ENCODE measurements around the gene PIK3C2B.

PIK3C2B gene

DNA sequence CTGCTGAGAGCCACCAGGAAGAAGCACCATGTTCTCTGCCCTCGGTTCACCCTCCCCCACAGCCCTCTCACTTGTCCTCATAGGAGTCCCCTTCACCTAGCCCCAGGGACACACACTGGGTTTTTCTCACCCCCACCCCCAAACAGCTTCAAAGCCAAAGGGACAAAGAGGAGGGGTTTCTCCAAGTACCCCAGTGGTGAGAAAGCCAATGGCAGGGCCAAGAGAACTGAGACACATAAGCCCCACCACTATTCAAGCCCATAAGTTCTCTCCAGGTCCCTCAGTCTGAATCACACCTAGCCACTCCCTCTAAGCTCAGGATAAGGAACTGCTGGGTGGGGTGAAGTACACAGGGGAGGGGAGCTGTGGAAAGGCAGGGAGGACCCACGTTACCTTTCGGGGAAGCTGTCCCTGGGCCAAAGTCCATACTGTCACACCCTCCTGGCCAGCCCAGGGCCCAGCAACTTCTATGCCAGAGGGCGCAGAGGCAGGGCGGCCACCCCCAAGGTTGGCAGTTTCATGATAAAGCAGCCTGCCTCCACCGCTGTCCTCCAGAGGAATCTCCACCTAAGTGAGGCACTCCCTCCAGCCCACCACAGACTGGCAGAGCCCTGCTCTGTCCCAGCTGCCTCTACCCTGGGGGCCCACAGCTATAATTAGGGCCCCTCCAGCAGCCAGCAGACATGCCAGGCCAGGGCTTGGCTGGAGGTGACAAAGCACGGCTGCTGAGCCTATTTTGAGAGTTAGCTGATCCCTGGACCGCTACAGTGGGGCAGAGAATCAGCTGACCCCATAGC is 43.9 kb downstream of the PIK3C2B start:
- H3K4me1 Mint-ChIP-seq, result peaks cover 52% of the 10 kb centered on the region
- no peak overlapping the region for H3K27ac Mint-ChIP-seq
- no peaks in the 10 kb centered on the region for H3K27me3 Mint-ChIP-seq
- DNase-seq (no peak), ATAC-seq (no peak)
- no peak overlapping the region for H3K4me3 Mint-ChIP-seq
- H3K36me3 Mint-ChIP-seq (ENCODE audit: low read depth), result peaks cover 22% of the 10 kb centered on the region
- no peaks in the 10 kb centered on the region for H3K9me3 Mint-ChIP-seq

DNA sequence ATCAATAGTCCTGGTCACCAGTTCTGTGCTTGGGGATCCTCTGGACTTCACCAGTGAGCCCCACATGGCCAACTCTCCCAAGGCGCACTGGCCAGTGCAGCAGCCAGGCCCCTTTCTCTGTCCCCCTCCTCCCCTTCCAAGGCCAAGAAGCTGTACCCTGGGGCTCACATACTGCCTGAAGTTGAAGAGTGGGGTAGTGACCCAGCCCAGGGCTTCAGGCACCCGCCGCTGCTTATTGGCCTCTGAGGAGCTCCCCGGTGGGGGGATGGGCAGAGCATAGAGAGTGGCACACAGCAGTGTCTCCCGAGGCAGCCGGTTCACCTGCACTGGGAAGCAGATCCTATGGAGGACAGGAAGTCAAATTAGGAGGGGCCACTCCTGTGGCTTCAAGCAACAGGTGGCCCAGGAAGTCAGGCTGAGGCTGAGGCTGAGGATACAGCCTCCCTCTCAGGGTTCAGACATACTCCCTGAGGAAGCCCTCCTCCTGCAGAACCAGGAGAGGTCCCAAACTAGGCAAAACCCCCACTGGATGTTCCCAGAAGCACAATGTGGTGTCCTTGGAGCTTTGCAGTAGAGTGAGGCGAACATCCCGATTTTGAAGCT is 44.8 kb downstream of the PIK3C2B start:
- peaks cover 29% of the 10 kb centered on the region for H3K36me3 Mint-ChIP-seq (ENCODE audit: low read depth)
- no peak for DNase-seq
- H3K4me1 Mint-ChIP-seq, result peaks cover 52% of the 10 kb centered on the region
- H3K27ac Mint-ChIP-seq, result peak overlapping the region; percentile 35
- no peaks in the 10 kb centered on the region for H3K27me3 Mint-ChIP-seq
- no peak overlapping the region for H3K4me3 Mint-ChIP-seq
- no peaks in the 10 kb centered on the region for H3K9me3 Mint-ChIP-seq
- ATAC-seq, result no peak

DNA sequence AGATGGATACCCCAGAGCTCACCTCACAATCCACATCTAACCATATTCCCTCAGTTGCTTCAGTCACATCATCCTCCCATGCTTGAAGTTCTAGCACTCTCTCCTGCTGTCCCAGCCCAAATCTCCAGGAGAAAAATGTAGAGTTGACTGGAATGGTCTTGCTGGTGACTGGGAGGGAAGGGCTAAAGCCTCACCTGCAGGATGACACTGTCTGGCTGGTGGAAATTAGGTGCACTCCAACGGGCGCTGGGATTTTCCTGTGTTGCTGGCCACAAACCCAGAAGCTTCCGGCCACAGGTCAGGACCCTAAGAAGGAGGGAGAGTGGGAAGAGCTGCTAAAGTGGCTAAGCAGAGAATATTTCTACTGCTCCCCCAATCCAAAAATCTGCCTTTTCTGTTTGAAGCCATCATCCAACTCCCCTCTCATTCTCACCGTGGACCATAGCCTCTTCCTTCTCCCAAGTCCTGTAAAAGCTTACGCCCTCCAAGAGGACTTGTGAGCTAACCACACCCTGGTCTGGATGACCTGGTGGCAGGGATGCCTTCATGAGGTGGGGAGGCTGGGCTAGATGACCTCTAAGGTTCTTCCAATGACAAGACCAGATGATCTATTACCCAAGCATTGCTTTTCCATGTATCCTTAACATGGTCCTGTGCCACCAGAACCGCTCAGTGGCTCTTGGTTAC is 45.5 kb downstream of the PIK3C2B start:
- Mint-ChIP-seq H3K4me1 (peaks cover 52% of the 10 kb centered on the region), H3K4me3 (no peak overlapping the region), H3K27me3 (no peaks in the 10 kb centered on the region), H3K27ac (peak overlapping the region; percentile 45), H3K9me3 (no peaks in the 10 kb centered on the region), H3K36me3 (ENCODE audit: low read depth) (peaks cover 31% of the 10 kb centered on the region)
- ATAC-seq (no peak), DNase-seq (no peak)

DNA sequence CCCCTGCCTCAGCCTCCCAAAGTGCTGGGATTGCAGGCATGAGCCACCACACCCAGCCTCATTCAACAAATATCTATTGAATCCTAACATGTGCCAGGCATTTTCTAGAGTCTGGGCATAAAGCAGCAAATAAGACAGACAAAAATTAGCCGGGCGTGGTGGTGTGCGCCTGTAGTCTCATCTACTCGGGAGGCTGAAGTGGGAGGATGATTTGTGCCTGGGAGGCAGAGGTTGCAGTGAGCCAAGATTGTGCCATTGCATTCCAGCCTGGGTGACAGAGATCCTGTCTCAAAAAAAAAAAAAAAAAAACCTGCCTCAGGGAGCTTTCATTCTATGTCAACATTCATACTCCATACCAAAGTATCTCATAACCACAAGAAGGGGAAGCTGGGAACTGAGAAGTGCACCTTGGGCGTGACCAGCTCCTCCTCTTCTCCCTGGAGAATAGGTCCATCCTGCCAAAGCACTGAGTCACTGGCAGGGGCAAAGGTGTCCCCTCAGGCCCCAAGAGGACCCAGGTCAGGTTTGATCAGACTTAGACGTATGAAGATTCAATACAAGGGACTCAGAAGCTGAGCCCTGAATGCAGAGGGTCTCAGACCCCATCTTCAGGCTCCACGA is 46.2 kb downstream of the PIK3C2B start:
- H3K4me3 Mint-ChIP-seq, result no peak overlapping the region
- H3K9me3 Mint-ChIP-seq, result no peaks in the 10 kb centered on the region
- H3K36me3 Mint-ChIP-seq (ENCODE audit: low read depth), result peaks cover 33% of the 10 kb centered on the region
- H3K27me3 Mint-ChIP-seq, result no peaks in the 10 kb centered on the region
- H3K4me1 Mint-ChIP-seq, result peaks cover 56% of the 10 kb centered on the region
- no peak for DNase-seq
- ATAC-seq, result no peak
- peak overlapping the region; percentile 22 for H3K27ac Mint-ChIP-seq

DNA sequence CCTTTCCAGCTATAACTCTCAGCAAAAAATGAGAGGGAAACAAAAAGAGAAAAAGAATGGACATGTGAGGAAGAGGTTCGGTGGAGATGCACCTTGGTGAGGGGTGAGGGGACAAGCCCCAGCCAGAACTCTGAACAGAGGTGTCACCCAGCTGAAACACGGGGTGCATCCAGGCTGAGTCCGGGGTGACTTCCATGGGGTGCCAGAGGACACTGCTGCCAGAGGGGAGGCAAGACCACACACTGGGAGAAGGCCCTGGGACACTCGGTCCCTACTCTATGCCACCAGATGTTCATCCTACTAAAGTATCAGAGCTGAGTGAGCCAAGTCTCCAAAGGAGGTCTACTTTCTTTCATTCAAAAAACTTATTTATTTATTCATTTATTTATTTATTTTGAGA is 46.9 kb downstream of the PIK3C2B start:
- Mint-ChIP-seq H3K36me3 (ENCODE audit: low read depth) (peaks cover 29% of the 10 kb centered on the region), H3K27me3 (no peaks in the 10 kb centered on the region), H3K9me3 (no peaks in the 10 kb centered on the region), H3K4me1 (peaks cover 49% of the 10 kb centered on the region), H3K4me3 (no peak overlapping the region), H3K27ac (no peak overlapping the region)
- ATAC-seq, result no peak
- no peak for DNase-seq

DNA sequence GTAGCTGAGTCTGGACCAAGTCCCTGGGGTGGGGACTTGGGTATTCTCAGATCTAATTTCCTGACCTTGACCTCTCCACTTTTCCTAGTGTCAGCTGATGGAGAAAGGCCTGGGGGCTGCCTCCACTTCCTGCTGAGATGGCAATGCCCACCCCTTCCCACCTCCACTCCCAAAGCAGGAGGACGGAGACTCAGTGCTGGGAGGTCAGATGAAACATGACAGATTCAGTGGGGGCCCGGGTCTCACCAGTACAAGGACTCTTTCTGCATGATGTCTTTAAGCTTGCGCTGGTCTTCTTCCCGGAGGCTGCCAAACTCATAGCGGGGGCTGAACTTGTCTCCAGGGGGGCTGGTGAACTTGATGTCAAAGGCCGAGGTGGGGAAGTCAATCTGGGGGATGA is 47.4 kb downstream of the PIK3C2B start:
- no peak overlapping the region for H3K4me3 Mint-ChIP-seq
- no peak for DNase-seq
- H3K27me3 Mint-ChIP-seq, result no peaks in the 10 kb centered on the region
- H3K9me3 Mint-ChIP-seq, result no peaks in the 10 kb centered on the region
- H3K36me3 Mint-ChIP-seq (ENCODE audit: low read depth), result peaks cover 32% of the 10 kb centered on the region
- no peak for ATAC-seq
- H3K27ac Mint-ChIP-seq, result no peak overlapping the region
- H3K4me1 Mint-ChIP-seq, result peaks cover 46% of the 10 kb centered on the region

DNA sequence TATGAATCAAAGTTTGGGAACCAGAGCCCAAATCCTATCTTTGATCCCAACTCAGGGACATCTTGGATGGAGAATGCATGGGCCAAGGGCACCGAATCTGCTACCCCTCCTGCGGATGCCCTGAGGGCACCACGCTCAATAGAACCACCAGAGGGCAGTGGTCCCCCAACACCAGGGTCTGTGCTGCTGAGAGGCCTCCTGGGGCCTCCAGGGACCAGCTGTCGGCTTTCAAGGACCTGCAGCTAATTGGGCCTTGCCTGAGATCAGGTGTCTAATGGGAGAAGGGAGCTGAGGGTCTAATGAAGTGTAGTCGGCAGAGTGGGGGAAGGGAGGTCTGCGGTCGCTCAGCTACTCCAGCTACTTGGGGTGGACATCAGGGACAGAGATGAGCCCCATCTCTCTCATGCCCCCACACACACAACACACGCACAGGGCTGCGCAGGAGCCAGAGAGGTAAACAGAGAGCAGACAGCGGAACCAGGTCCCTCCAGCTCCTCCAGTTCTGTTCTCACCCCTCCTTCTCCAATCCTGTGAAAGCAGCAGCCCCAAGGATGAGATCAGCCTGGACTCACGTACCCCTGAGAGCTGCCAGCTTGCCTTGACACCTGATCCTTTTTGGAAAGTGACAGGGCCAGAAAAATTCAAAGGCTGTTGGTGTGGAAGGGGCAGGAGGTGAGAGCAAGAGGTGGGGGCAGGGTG is 48.0 kb downstream of the PIK3C2B start:
- Mint-ChIP-seq H3K36me3 (ENCODE audit: low read depth) (peaks cover 32% of the 10 kb centered on the region), H3K27ac (peak overlapping the region; percentile 65), H3K4me3 (no peak overlapping the region), H3K9me3 (no peaks in the 10 kb centered on the region), H3K27me3 (no peaks in the 10 kb centered on the region), H3K4me1 (peaks cover 41% of the 10 kb centered on the region)
- DNase-seq, result peak; percentile 74
- peak; percentile 90 for ATAC-seq

DNA sequence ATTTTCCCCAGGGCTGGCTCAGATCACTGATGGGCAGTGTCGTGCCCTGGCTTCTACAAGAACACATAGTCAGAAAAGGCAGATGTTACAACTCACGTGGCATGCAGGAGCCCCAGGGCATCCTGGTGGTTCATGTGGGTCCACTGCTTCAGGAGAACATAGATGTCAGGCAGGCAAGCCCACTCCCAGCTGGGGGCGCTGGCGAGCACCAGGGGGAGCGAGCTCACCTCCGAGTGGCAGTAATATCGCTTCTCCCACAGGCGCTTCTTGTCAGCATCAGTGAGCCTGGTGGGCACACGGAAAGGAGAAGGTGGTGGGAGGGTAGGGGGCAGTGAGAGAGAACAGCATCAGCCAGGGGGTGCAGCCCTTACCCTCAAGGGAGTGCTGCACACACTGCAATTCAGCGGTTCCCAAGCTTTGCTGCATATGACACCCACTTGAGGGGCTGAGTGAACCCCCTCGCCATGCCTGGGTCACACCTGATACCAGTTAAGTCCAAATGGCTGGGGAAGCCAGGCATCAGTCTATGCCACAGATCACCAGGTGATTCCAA is 48.7 kb downstream of the PIK3C2B start:
- peak; percentile 9 for ATAC-seq
- Mint-ChIP-seq H3K36me3 (ENCODE audit: low read depth) (peaks cover 35% of the 10 kb centered on the region), H3K4me3 (no peak overlapping the region), H3K9me3 (no peaks in the 10 kb centered on the region), H3K27ac (no peak overlapping the region), H3K27me3 (no peaks in the 10 kb centered on the region), H3K4me1 (peaks cover 38% of the 10 kb centered on the region)
- peak; percentile 73 for DNase-seq
